GM19193 (cell line): ENCODE measurements around the gene HDHD2.

Source experiments
- POLR2A ChIP-seq: IDR thresholded peaks from 4 replicates; pipeline ENCODE4 v1.6.1; 2011; ENCODE audit not compliant: insufficient read depth, insufficient read length; ENCODE audit errors: extremely low read depth

Gene HDHD2

DNA sequence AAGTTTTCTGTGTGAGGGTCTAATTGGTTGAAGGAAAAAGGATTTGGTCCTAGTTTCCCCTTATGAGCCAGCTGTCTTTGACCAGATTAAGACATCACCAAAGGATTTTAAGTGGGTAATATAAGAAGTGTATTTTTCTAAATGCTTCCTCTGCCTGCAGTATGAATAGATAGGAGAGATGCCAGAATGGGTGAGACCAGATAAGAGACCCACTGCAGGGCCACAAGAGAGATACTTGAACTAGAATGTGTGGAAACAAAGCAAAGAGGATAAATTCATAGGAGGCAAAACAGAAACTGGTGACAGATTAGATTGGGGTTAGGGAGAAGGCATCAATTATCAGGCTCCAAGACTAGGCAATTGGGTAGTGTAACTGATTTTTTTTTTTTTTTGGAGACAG, 1.1 kb upstream of the HDHD2 start:
- no peak for TF ChIP-seq POLR2A

DNA sequence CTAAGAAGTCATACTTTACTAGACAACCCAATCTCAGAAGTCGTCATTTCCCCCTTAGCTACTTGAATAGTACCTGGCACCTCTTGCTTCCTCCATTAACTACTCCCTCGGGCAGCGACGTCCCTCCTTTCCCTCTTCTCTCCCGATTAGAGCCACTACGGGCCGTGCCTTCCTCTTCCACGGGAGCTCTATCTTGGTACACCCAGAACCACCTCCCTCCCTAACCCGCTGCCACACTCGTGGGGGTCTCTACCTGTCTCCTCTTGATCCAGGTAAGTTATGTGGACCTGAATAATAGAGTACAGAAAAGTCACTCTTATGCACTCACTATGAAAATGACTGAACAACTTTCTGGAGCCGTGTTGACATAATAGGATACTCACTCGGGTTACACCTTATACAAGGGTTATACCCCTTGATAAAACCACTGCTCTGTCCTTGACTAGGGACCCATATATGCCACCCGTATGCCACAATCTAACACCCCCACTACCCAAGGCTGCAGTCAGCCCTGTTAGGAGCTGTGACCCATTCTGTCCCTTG, 595 bp upstream of the HDHD2 start:
- TF ChIP-seq POLR2A: no peak

DNA sequence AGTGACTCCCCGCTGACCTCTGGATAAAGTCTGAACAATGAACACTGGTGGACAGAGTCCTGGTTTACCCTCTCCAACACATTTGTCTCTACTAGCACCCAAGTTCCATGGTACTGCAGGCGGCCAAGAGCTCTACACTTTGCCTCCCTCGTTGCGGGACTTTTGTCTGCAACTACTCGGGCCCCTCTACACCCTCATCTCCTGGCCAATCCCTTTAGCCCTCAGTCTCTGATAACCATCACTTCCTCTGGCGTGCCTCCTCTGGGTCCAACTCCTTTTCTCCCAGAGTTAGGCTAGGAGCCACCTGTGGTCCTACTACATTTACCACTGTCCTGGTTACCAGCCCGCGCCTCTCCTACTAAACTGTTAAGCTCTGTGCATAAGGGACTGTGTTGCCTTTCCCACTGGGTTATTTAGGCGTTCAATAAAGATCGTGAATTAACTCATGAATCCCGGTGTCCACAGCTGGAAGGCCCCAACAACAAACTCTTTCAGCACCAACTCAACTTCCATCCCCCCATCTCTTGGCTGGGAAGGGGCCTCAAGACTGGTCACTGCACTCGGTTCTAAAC, 757 bp downstream of the HDHD2 start:
- no peak for TF ChIP-seq POLR2A

DNA sequence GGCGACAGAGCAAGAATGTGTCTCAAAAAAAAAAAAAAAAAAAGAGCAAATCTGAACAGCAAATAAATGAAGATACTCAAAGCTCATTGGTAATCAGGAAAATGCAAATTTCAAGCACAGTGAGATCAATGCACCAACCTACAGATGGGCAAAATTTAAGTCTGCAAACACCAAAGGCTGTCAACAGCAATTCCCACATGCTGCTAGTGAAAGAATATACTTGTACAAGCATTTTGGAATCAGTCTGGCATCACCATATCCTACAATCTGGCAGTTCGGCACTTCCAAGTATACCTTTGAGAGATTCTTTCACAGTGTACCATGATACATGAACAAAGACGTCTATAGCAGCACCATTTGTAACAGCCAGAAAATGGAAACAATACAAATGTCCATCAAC, 4.1 kb downstream of the HDHD2 start:
- TF ChIP-seq POLR2A: no peak

DNA sequence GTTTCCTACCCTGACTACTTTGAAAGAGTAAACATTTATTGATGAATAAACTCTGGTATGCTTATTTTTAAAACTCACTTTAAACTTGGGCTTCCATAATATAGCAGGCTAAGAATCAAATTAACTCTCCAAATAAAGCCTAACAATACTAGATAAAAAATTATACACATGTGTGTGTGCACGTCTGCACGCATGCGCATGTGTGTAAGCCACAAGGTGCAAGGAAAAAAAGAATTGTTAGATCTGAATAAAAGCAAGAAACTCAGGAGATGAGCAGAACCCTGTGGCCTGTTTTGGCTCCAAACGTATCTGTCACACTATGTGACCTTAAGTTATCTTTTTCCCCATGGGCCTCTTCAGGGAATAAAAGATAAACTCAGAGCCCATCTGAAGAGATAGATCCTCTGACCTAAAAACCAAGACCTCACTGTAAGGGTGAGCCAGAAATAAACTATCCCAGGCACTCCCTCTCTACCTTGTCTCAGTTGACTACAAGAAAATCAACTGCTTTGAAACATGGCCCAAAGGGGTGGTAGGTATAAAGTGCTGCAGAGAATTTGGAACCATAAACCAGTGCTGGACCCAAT, 6.3 kb downstream of the HDHD2 start:
- TF ChIP-seq POLR2A: no peak

DNA sequence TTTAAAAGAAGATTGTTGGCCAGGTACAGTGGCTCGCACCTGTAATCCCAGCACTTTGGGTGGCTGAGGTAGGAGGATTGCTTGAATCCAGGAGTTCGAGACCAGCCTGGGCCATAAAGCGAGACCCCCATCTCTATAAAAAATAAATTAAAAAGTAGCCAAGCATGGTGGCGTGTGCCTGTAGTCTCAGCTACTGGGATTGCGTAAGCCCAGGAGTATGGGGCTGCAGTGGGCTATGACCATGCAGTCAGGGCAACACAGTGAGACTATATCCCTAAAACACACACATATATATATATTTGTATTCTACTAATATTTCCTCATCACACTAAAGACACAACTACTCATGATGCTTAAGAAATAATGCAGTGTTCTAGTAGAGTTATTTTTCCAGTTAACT, 7.1 kb downstream of the HDHD2 start:
- no peak for TF ChIP-seq POLR2A

DNA sequence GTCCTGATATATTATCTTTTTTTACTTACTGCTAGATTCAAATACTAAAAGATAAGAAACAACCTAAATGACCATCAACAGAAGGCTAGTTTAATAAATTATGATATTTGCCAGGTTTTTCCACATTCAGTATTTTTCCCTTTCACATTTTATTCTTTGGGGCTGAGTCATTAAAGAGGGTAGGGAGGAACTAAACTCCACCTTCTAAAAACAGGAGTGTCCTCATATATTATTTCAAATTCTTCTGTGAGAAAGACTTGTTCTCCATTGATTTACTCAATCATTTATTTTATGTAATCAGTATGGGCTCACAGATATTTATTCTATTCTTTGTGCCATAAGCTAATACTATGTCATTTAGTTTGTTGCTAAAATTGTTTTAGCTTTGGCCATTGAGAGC, 9.0 kb downstream of the HDHD2 start:
- TF ChIP-seq POLR2A: no peak

DNA sequence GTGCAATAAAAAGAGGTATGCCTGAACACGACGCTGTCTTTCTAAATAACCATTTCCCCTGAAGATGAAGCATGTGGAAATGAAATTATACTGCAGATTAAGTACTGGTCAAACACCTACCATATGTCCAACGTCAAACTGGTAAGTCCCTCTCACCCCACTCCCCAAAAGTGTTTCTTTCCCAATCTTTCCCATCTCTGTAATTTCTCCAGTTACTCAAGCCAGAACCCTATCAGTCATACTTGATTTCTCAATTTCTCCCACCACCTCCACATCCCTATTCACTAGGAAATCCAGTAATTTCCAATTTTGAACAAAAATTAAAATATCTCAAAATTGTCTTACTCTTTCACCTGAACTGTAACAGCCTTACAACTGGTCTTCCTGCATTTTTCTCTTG, 29.2 kb downstream of the HDHD2 start:
- no peak for TF ChIP-seq POLR2A

DNA sequence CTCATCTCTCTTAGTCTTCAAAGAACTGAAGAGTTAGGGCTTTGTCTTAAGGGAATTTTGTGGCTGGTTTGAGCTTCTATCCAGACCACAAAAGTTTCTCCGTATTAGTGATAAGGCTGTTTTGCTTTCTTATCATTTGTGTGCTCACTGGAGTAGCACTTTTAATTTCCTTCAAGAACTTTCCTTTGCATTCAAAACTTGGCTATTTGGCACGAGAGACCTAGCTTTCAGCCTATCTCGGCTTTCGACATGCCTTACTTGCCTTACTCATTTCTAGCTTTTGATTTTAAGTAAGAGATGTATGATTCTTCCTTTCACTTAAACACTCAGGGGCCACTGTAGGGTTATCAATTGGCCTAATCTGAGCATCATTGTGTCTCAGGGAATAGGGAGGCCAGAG, 29.9 kb downstream of the HDHD2 start:
- no peak for TF ChIP-seq POLR2A

DNA sequence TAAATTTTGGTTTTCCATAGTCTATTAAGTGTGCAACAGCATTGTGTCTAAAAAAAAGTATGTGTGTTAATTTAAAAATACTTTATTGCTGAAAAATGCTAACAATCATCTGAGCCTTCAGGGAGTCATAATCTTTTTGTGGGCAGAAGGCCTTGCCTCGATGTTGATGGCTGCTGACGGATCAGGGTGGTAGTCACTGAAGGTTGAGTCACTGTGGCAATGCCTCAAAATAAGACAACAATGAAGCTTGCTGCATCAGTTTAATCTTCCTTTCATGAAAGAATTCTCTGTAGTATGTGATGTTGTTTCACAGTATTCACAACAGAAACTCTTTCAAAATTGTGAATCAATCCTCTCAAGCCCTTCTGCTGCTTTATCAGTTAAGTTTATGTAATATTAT, 31.3 kb downstream of the HDHD2 start:
- no peak for TF ChIP-seq POLR2A

DNA sequence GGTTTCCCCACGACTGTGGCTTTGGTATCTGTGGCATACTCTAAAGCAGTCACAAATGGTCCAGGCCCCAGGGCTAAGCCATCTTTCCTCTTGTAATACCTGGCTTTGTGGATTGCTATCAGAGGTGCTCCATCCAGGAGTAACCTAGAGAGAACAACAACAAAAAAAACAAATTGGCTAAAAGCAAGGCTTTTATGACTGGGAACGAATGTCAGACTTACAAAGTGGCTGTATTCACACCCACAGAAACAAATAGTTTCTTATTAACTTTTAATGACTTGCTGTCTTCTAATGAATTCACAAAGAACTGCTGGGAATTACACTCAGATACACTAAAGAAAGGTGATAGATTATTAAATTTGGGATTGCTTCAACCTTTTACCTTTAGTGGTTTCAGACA, 35.1 kb downstream of the HDHD2 start:
- no peak for TF ChIP-seq POLR2A

DNA sequence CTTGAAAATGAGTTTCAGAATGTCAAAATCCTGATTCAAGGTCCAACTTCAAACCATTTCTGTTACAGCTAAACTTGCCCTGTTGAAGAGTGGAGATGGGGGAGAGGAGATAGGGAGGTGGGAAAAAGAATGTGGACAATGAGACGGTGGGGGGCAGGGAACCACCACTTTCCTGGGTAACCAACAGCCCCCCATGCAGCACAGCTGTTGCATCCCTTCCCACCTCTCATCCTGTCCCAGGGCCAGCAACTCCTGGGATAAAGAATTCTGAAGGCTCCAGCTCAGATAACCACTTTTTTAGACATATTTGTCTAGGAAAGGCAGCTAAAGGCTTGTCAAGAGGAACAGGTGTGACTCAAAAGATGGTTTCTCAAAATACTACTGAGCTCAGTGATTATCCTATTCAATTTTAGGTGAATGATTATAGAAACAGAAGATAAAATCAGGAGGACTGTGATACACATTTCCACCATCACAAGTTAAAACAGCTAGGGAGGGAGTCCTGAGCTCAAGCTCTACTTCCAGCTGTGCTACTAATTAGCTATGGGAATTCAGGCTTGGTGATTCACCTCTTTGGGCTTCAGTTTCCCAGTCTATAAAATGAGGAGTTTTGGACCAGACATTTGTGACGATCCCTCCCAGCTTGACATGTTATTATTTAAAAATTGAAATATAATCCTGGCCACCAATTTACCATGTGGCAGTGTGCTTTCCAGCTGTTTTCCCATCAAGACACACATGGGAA, 36.3 kb downstream of the HDHD2 start:
- TF ChIP-seq POLR2A: no peak

DNA sequence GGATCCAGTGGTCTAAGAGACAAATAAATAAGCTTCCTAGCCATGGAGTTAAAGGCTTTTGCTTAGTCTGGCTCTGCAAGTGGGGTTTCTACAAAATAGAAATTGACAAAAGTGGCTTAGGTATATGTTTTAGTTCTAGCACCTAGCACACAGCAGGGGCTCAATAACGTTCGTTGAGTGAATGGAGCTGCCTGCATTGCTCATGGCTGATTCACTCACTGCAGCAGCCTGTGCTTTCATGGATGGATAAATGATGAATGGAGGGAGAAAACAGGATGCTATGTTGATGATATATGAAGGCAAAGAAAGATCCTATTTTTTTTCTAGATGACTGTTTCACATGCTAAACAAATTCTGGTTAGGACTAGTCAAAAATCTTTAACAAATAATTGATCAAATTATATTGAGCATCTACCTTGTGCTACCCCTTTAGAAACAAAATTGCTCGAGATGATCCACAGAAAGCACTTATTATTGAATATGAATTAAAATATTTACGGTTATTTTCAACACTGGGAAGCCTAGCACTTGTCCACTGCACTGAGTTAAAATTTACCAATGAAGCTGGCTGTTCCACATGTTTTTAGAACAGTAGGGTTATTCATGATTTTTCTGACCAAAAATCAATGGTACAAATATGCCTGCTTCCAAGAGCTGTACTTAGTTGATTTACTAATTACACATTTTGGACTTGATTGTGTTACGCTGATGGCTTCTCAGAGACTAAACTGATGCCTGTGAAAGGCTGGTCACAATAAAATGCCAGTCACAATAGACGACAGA, 39.6 kb downstream of the HDHD2 start:
- no peak for TF ChIP-seq POLR2A

DNA sequence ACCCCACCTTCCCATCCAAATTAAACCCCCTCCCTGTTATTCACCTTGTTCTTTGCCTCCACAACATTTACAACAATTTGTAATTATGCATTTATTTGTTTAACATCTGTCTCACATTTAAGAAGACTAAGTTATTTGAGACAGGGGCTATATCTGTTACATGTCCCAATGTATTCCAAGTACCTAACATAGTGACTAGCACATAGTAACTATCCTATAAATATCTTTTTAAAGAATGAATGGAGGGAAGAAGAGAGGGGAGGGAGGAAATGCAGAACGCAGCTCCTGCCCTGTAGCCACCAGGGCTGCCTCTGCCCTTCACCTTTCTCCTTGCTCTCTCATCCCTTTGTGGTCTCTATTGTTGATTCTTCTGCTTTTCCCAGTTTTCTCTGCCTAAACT, 40.6 kb downstream of the HDHD2 start:
- no peak for TF ChIP-seq POLR2A

DNA sequence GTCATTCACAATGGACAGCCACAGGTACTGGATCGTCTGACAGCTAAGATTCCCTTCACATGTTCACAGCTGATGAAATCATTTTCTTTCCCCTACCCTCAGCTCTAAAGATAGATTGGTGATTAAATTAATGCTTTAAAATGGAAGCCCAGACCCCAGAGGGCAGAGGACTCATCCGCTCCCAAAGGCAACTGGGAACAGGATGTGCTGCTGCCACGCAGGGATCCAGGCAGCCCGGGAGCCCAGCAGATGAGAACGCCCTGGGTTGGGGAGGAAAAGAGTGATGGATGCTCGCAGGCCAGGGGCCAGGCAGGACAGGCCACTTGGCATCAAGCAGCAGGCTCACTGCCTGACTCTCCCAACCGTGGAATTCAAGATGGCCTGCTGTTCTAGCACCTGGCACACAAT, 41.3 kb downstream of the HDHD2 start:
- TF ChIP-seq POLR2A: no peak
